Osteocyte (in vitro differentiated cells): ENCODE measurements around the gene ZNF425. TPM values are rescaled to one million over a fixed set of nuclear protein-coding genes. Genes with fewer than 3 reads are reported as not detected.

Experiments used
- DNase-seq: peaks from one replicate; pipeline ENCODE4 v3.0.0; 2021; ENCODE audit warnings: mixed read lengths; ENCODE audit not compliant: unreplicated experiment; ENCODE audit errors: extremely low spot score
- H3K27ac Mint-ChIP-seq: one replicate; pipeline ENCODE4 v1.8.0; 2021; ENCODE audit warnings: mild to moderate bottlenecking, mixed read lengths; ENCODE audit not compliant: unreplicated experiment
- H3K27me3 Mint-ChIP-seq: one replicate; pipeline ENCODE4 v1.8.0; 2021; ENCODE audit warnings: mixed read lengths; ENCODE audit not compliant: unreplicated experiment
- H3K36me3 Mint-ChIP-seq: one replicate; pipeline ENCODE4 v1.8.0; 2021; ENCODE audit warnings: mixed read lengths; ENCODE audit not compliant: unreplicated experiment
- H3K4me1 Mint-ChIP-seq: one replicate; pipeline ENCODE4 v1.8.0; 2021; ENCODE audit warnings: mixed read lengths; ENCODE audit not compliant: unreplicated experiment
- H3K4me3 Mint-ChIP-seq: one replicate; pipeline ENCODE4 v1.8.0; 2021; ENCODE audit warnings: mild to moderate bottlenecking, moderate library complexity, mixed read lengths; ENCODE audit not compliant: unreplicated experiment
- H3K9me3 Mint-ChIP-seq: one replicate; pipeline ENCODE4 v1.8.0; 2021; ENCODE audit warnings: mixed read lengths; ENCODE audit not compliant: unreplicated experiment
- total RNA-seq: library from RNA; stranded (reverse); gene quantifications from 2 replicates; pipeline ENCODE4 v1.2.1, GENCODE V29; 2021
- TF ChIP-seq, protein P1 (sequence below): fragments of 200-600 bp; sonication (generic); IDR thresholded peaks from 2 replicates; pipeline ENCODE4 v1.5.0; 2021; ENCODE audit warnings: antibody characterized with exemption, mild to moderate bottlenecking, moderate library complexity

The ZNF425 gene
- total RNA-seq, 1 donor from 2014 or later = 6.2 TPM

DNA sequence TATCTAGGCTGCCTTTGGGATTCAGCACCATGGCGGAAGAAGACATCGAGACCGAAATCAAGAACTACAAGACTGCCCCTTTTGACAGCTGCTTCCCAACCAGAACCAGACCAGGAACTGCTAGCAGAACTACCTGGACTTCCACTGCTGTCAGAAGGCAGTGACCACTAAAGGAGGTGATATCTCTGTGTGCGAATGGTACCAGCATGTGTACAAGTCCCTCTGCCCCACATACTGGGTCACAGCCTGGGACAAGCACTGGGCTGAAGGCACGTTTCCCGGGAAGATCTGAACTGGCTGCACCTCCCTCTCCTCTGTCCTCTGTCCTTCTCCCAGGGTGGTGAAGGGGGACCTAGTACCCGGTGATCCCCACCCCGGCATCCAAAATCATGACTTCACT, 72.2 kb downstream of the ZNF425 start:
- peaks cover 7% of the 10 kb centered on the region for H3K27me3 Mint-ChIP-seq
- H3K27ac Mint-ChIP-seq = no peak overlapping the region
- TF ChIP-seq, protein P1, sequence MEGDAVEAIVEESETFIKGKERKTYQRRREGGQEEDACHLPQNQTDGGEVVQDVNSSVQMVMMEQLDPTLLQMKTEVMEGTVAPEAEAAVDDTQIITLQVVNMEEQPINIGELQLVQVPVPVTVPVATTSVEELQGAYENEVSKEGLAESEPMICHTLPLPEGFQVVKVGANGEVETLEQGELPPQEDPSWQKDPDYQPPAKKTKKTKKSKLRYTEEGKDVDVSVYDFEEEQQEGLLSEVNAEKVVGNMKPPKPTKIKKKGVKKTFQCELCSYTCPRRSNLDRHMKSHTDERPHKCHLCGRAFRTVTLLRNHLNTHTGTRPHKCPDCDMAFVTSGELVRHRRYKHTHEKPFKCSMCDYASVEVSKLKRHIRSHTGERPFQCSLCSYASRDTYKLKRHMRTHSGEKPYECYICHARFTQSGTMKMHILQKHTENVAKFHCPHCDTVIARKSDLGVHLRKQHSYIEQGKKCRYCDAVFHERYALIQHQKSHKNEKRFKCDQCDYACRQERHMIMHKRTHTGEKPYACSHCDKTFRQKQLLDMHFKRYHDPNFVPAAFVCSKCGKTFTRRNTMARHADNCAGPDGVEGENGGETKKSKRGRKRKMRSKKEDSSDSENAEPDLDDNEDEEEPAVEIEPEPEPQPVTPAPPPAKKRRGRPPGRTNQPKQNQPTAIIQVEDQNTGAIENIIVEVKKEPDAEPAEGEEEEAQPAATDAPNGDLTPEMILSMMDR = no peak
- no peaks in the 10 kb centered on the region for H3K9me3 Mint-ChIP-seq
- no peaks in the 10 kb centered on the region for H3K4me1 Mint-ChIP-seq
- no peak overlapping the region for H3K4me3 Mint-ChIP-seq
- H3K36me3 Mint-ChIP-seq = no peaks in the 10 kb centered on the region
- DNase-seq = no peak

DNA sequence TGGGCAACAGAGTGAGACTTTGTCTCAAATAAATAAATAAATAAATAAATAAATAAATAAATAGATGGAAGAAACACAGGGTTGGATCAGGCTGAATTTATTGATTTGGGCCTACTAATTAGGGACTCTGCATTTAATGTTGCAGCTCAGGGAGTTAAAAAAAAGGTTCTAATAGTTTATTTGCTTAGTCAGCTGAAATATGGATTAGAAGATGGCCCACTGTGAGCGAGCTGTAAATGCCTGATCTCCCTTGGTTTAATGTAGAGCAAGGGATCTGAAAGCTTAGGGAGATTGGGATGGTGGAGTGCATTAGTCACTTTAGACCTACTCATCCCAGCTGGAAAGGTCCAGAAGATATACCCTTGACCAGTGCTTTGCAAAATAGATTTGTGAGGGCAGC, 72.7 kb downstream of the ZNF425 start:
- Mint-ChIP-seq H3K27me3 (peaks cover 7% of the 10 kb centered on the region), H3K36me3 (no peaks in the 10 kb centered on the region), H3K4me1 (no peaks in the 10 kb centered on the region), H3K4me3 (no peak overlapping the region), H3K27ac (no peak overlapping the region), H3K9me3 (no peaks in the 10 kb centered on the region)
- DNase-seq = no peak
- TF ChIP-seq, protein P1 = no peak

Other genes starting within 250 kb of the ZNF425 start
- 13.0 and 14.9 TPM in 2 replicates for gene EZH2, start 242.0 kb downstream of the ZNF425 start, total RNA-seq
- 152 and 162 TPM in 2 replicates for gene PDIA4, start 97.8 kb downstream of the ZNF425 start, total RNA-seq
- 10.2 and 10.7 TPM in 2 replicates for gene ZNF786, start 35.6 kb downstream of the ZNF425 start, total RNA-seq
- 17.7 and 19.4 TPM in 2 replicates for gene ZNF398, start 21.1 kb upstream of the ZNF425 start, total RNA-seq
- 29.8 and 31.3 TPM in 2 replicates for gene ZNF282, start 69.2 kb upstream of the ZNF425 start, total RNA-seq
- gene ZNF212, start 113.3 kb upstream of the ZNF425 start, total RNA-seq = 11.9 and 13.0 TPM in 2 replicates
- gene ZNF783, start 135.9 kb upstream of the ZNF425 start, total RNA-seq = 25.4 and 26.0 TPM in 2 replicates